ES-I3 (cell line): ENCODE results near the gene IL6ST.
A peak's percentile ranks its signal among the peaks of the same experiment; 100 is the strongest.

Experiments
- H3K36me3 ChIP-seq: 2 replicates; pipeline ENCODE4 v1.6.1; 2013; ENCODE audit warnings: mild to moderate bottlenecking, low read length, control low read depth, moderate library complexity; ENCODE audit not compliant: insufficient read depth
- H3K4me1 ChIP-seq: 2 replicates; pipeline ENCODE4 v1.6.1; 2013; ENCODE audit warnings: mild to moderate bottlenecking, control low read depth, low read length; ENCODE audit not compliant: insufficient read depth
- H3K9ac ChIP-seq: 2 replicates; pipeline ENCODE4 v1.6.1; 2013; ENCODE audit warnings: low read depth, mild to moderate bottlenecking, low read length, moderate library complexity
- H3K9me3 ChIP-seq: 2 replicates; pipeline ENCODE4 v1.6.1; 2013; ENCODE audit warnings: mild to moderate bottlenecking, low read length, moderate library complexity; ENCODE audit not compliant: control insufficient read depth, insufficient read depth

The IL6ST gene

GRCh38 chr5:55913466-55914413 is 81.0 kb downstream of the IL6ST start:
- H3K9ac ChIP-seq: no peak overlapping the region
- no peaks in the 10 kb centered on the region for H3K4me1 ChIP-seq
- H3K9me3 ChIP-seq: no peaks in the 10 kb centered on the region
- H3K36me3 ChIP-seq: no peaks in the 10 kb centered on the region

GRCh38 chr5:55911784-55912653 is 82.7 kb downstream of the IL6ST start:
- Histone ChIP-seq H3K4me1 (no peaks in the 10 kb centered on the region), H3K9ac (no peak overlapping the region), H3K36me3 (no peaks in the 10 kb centered on the region), H3K9me3 (no peaks in the 10 kb centered on the region)

- no peak overlapping the region for H3K9ac ChIP-seq
- H3K4me1 ChIP-seq: no peaks in the 10 kb centered on the region
- no peaks in the 10 kb centered on the region for H3K9me3 ChIP-seq
- H3K36me3 ChIP-seq: no peaks in the 10 kb centered on the region
Observed at GRCh38 chr5:55908804-55909203, 86.0 kb downstream of the IL6ST start.

GRCh38 chr5:55907927-55908326 is 86.8 kb downstream of the IL6ST start:
- no peaks in the 10 kb centered on the region for H3K9me3 ChIP-seq
- H3K36me3 ChIP-seq: no peaks in the 10 kb centered on the region
- H3K4me1 ChIP-seq: peaks cover 4% of the 10 kb centered on the region; the same call in 1 of the 2 replicates
- H3K9ac ChIP-seq: no peak overlapping the region

- Histone ChIP-seq H3K36me3 (no peaks in the 10 kb centered on the region), H3K9ac (no peak overlapping the region), H3K4me1 (peaks cover 6% of the 10 kb centered on the region; the same call in 1 of the 2 replicates), H3K9me3 (no peaks in the 10 kb centered on the region)
Observed at GRCh38 chr5:55905251-55905650, 89.5 kb downstream of the IL6ST start.

GRCh38 chr5:55904152-55904551 is 90.6 kb downstream of the IL6ST start:
- Histone ChIP-seq H3K4me1 (peaks cover 6% of the 10 kb centered on the region; the same call in 1 of the 2 replicates), H3K9me3 (no peaks in the 10 kb centered on the region), H3K9ac (no peak overlapping the region), H3K36me3 (no peaks in the 10 kb centered on the region)

GRCh38 chr5:55903121-55903701 is 91.6 kb downstream of the IL6ST start:
- H3K9me3 ChIP-seq: no peaks in the 10 kb centered on the region
- H3K4me1 ChIP-seq: peaks cover 6% of the 10 kb centered on the region; the same call in 1 of the 2 replicates
- no peaks in the 10 kb centered on the region for H3K36me3 ChIP-seq
- no peak overlapping the region for H3K9ac ChIP-seq

GRCh38 chr5:55902696-55903095 is 92.1 kb downstream of the IL6ST start:
- Histone ChIP-seq H3K36me3 (no peaks in the 10 kb centered on the region), H3K9me3 (no peaks in the 10 kb centered on the region), H3K4me1 (peaks cover 6% of the 10 kb centered on the region; the same call in 1 of the 2 replicates), H3K9ac (no peak overlapping the region)

- Histone ChIP-seq H3K4me1 (peaks cover 6% of the 10 kb centered on the region; the same call in 1 of the 2 replicates), H3K36me3 (no peaks in the 10 kb centered on the region), H3K9ac (no peak overlapping the region), H3K9me3 (no peaks in the 10 kb centered on the region)
Observed at GRCh38 chr5:55900776-55901175, 94.0 kb downstream of the IL6ST start.

- no peak overlapping the region for H3K9ac ChIP-seq
- no peaks in the 10 kb centered on the region for H3K36me3 ChIP-seq
- peaks cover 6% of the 10 kb centered on the region; the same call in 1 of the 2 replicates for H3K4me1 ChIP-seq
- no peaks in the 10 kb centered on the region for H3K9me3 ChIP-seq
Observed at GRCh38 chr5:55900068-55900467, 94.7 kb downstream of the IL6ST start.

GRCh38 chr5:55899344-55899743 is 95.4 kb downstream of the IL6ST start:
- Histone ChIP-seq H3K9ac (no peak overlapping the region), H3K36me3 (no peaks in the 10 kb centered on the region), H3K9me3 (no peaks in the 10 kb centered on the region), H3K4me1 (peaks cover 6% of the 10 kb centered on the region; the same call in 1 of the 2 replicates)

GRCh38 chr5:55897905-55898304 is 96.9 kb downstream of the IL6ST start:
- H3K9me3 ChIP-seq: no peaks in the 10 kb centered on the region
- H3K9ac ChIP-seq: peak overlapping the region; percentile 40; the same call in 1 of the 2 replicates
- no peaks in the 10 kb centered on the region for H3K36me3 ChIP-seq
- 0 out of 2 replicates have a peak, but pooled peaks cover 2% of the 10 kb centered on the region for H3K4me1 ChIP-seq

- Histone ChIP-seq H3K4me1 (no peaks in the 10 kb centered on the region), H3K9ac (no peak overlapping the region; the same call in 1 of the 2 replicates), H3K9me3 (no peaks in the 10 kb centered on the region)
Observed at GRCh38 chr5:55897206-55897894, 97.4 kb downstream of the IL6ST start.

More at GRCh38 chr5:55897206-55897894, 97.4 kb downstream of the IL6ST start:
- no peaks in the 10 kb centered on the region for H3K36me3 ChIP-seq
